HG03521 (cell line): ENCODE results near the gene NCOA6.

ENCODE experiments used
- ATAC-seq: cut with Tn5 transposase; IDR thresholded peaks from one replicate; pipeline ENCODE4 v1.9.1; 2021; ENCODE audit warnings: mild to moderate bottlenecking, moderate library complexity; ENCODE audit not compliant: unreplicated experiment

Gene NCOA6

GRCh38 chr20:34825530-34826362 lies at the start of gene NCOA6:
Gene NCOA6 (minus strand): TSS chr20:34825651. CDS start chr20:34782355, 43,296 bp downstream.
- peak; percentile 45 for ATAC-seq

- no peak for ATAC-seq
These were observed 48.7 kb upstream of the NCOA6 start for GRCh38 chr20:34874094-34874654.

DNA sequence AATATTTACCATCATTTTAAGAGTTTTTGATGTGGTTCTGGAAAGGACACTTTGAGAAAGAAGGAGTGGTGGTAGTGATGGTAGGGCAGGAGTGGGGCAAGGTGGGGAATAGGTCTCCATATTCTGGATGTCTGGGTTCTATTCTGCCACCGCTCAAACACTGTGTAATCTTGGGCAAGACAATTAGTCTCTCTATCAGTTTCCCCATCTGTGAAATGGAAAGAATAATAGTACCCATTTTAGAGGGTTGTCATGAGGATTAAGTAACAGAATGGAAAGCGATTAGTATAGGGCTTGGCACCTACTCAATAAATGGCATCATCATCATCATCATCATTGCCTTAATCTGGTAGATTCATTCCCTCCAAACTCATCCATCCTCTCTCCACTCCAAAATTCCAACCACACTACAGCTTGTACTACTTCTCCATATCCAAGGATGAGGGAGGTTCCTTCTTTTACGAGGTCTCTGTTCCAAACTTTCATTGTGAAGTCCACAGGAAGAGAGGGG lies 48.2 kb upstream of the NCOA6 start:
- no peak for ATAC-seq

- peak; percentile 32 for ATAC-seq
These were observed 47.3 kb upstream of the NCOA6 start, which contains the start of gene GGT7 for GRCh38 chr20:34872622-34873224. Gene GGT7 (minus strand): TSS chr20:34872856. CDS start chr20:34872815, 41 bp downstream.

DNA sequence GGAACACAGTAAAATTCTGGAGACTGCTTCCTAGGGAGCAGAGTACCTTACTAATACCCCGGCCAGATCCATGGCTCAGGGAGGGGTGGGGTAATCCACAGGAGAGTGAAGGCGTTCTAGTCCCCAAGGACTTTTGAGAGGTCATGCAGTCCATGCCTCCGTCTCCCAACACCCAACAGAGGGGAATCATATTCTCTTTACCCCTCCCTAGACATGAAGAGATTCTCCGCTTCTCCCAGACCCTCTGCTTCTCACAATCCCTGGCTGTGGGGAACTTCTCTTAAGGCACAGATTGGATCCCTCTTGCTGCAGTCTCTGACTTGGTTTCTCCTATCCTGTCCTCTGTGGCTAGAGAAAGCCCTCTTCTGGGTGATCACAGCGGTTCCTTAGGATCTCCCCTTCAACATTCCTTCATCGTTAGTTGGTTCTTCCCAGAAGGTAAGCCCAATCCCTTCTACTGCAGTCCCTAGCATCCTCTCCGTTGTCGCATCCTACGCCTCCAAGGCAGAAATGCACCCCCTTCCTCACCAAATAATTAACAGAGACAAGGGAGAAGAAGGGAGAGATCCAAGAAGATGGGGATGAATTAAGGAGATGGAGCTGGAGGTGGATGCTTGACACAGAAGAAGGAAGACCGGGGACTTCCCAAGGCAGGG lies 46.6 kb upstream of the NCOA6 start:
- ATAC-seq = no peak

DNA sequence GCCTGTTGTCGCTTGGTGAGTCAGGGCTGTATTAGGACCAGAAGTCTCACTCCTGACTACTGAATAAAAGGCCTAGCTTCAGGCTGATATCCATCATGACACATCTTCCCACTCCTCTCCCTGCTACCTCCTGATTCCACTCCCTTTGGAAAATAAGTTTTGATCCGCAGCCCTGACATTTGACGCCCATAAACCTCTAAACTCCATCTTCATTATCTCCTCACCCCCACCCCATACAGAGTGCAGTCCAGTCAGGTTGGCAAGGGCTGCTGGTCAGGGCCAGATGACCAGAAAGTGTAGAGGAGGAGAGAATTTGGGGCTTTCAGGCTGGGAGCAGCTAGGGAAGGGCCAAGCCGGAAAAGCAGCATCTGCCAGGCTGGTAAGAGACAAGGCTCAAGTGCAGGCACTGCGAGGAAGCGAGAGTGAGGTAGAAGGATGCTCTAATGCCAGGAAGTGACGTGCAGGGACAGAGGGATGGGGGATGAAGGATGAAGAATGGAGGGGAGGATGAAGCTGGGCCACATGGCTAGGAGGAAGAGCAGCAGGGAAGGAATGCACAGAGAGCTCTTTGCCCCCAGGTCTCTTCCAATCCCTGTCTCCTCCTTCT lies 46.0 kb upstream of the NCOA6 start:
- no peak for ATAC-seq

- ATAC-seq = no peak
These were observed 38.8 kb upstream of the NCOA6 start for GRCh38 chr20:34864216-34864615.

GRCh38 chr20:34863421-34863965 lies 38.0 kb upstream of the NCOA6 start:
- ATAC-seq = no peak

- no peak for ATAC-seq
These were observed 37.3 kb upstream of the NCOA6 start for GRCh38 chr20:34862724-34863123.

DNA sequence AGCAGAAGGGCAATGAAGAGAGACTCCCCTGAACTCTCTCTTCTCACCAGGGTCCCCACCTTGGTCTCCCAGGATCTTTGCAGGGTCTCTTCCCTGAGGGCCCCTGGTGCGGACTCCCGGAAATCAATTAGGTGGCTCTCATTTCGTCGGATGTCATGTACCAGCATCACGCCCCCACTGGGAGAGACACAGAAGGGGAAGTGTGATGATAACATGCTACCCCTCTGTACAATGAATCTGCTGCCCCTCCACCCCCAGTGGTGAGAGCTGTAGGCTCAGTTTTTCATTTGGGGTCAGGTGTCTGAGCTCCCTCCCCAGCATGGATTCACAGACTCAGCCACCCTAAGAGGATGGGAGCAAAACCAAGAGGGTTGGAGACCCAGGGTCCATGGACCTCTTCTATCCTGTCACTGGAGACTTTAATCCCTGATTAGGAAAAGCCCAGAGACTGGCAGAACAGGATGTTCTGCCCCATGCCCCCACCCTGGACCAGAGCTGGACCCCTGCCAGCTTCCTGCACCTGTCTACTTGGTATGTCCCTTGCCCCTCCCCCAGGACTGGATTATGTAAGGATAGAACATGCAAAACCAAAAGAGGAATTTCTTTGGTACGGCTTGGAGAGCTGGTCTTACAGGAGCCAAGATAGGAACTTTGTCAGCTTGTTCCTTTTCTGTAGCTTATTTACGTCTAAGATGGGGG lies 36.1 kb upstream of the NCOA6 start:
- ATAC-seq = no peak

DNA sequence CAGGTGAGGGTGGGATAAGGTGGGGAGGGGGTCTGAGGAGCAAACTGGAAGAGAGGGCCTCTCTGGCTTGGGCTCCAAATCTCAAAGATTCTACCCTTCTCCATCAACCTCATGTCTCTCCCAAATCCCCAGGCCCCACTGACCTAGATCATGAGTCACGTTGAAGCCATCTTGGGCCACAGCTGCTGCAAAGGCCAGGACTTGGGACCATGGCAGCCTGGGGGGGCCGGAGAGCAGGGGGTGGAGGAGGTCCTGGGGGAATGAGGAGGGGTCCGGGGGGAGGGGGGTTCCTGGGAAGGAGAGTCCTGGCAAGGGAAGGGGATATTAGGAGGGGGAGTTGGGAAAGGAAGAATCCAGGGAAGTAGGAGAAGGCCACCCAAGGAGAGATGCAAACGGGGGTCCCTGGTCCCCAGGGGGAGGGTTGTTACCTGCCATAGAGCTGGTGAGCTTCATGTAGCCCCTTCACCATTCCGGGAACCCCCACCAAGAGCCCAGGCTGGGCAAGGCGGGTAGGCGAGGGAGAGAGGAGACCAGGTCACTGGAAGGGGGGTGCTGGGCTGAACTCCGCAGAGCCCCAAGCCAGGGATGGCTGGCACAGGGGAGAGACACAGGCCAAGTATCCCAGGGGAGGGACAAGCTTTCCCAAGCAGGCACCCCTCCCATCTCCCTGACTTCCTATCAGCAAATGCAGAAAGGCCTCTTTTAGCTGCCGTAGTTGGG lies 34.5 kb upstream of the NCOA6 start:
- ATAC-seq = no peak

GRCh38 chr20:34859367-34859766 lies 33.9 kb upstream of the NCOA6 start:
- ATAC-seq = no peak

GRCh38 chr20:34852298-34852697 lies 26.8 kb upstream of the NCOA6 start:
- ATAC-seq = no peak

GRCh38 chr20:34850969-34851368 lies 25.5 kb upstream of the NCOA6 start:
- ATAC-seq = no peak

GRCh38 chr20:34849778-34850177 lies 24.3 kb upstream of the NCOA6 start:
- ATAC-seq = no peak

- ATAC-seq = no peak
These were observed 23.1 kb upstream of the NCOA6 start for GRCh38 chr20:34848597-34848996.

DNA sequence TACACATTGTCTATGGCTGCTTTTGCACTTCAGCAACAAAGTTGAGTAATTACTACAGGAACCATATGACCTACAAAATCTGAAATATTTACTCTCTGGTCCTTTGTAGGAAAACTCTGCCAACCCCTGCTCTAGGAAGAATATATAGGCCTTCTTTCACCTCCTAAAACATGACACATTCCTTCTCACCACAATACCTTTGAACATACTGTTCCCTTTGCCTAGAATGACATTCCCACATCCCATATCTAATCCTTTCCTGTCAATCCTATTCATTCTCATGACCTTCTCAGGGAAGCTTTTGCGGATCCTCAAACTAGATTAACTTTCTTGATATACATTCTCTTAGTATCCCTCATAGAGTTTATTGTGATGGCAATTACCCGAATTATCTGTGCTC lies 18.0 kb upstream of the NCOA6 start:
- ATAC-seq = no peak

DNA sequence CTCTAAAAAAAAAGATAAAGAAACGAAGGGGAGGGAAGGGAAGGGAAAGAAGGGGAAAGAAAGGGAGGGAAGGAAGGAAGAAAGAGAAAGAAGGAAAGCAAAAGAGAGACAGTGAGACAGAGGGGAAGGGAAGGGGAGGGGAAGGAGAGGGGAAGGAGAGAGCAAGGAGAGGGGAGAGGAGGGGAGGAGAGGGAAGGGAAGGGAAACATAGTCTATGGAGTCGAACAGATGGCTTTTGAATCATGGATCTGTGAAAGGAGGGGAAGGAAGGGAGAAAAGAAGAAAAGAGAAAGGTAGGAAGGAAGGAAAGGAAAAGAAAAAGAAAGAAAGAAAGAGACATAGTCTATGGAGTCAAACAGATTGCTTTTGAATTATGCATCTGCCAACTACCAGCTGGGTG lies 16.7 kb upstream of the NCOA6 start:
- no peak for ATAC-seq

- ATAC-seq = no peak
These were observed 9.0 kb upstream of the NCOA6 start for GRCh38 chr20:34834459-34834893.
